ENCODE measurements around the gene DOCK4.

DOCK4 gene

GRCh38 chr7:112045222-112045621 is 161.0 kb downstream of the DOCK4 start:
- DNase-seq, result no peak

GRCh38 chr7:112042631-112043030 is 163.6 kb downstream of the DOCK4 start:
- DNase-seq, result peak; percentile 83

- DNase-seq, result no peak
These were observed 167.8 kb downstream of the DOCK4 start for GRCh38 chr7:112038353-112038752.

- DNase-seq, result no peak
These were observed 170.1 kb downstream of the DOCK4 start for GRCh38 chr7:112036071-112036470.

GRCh38 chr7:112031689-112032088 is 174.5 kb downstream of the DOCK4 start:
- no peak for DNase-seq

GRCh38 chr7:112025556-112025955 is 180.6 kb downstream of the DOCK4 start:
- DNase-seq, result no peak

GRCh38 chr7:112023786-112024185 is 182.4 kb downstream of the DOCK4 start:
- DNase-seq, result no peak

GRCh38 chr7:112023282-112023681 is 182.9 kb downstream of the DOCK4 start:
- no peak for DNase-seq

GRCh38 chr7:112022128-112022527 is 184.1 kb downstream of the DOCK4 start:
- no peak for DNase-seq

- DNase-seq, result no peak
These were observed 184.7 kb downstream of the DOCK4 start for GRCh38 chr7:112021379-112022044.

- DNase-seq, result no peak
These were observed 185.4 kb downstream of the DOCK4 start for GRCh38 chr7:112020800-112021199.

GRCh38 chr7:112019932-112020331 is 186.3 kb downstream of the DOCK4 start:
- DNase-seq, result no peak

GRCh38 chr7:112018305-112019030 is 187.7 kb downstream of the DOCK4 start:
- DNase-seq, result no peak

GRCh38 chr7:112015146-112015545 is 191.1 kb downstream of the DOCK4 start:
- DNase-seq, result no peak

GRCh38 chr7:112014347-112014746 is 191.9 kb downstream of the DOCK4 start:
- DNase-seq, result no peak

GRCh38 chr7:112013274-112013673 is 192.9 kb downstream of the DOCK4 start:
- no peak for DNase-seq

GRCh38 chr7:112012242-112012641 is 194.0 kb downstream of the DOCK4 start:
- DNase-seq, result no peak

GRCh38 chr7:112010994-112011393 is 195.2 kb downstream of the DOCK4 start:
- DNase-seq, result no peak

- DNase-seq, result no peak
These were observed 196.1 kb downstream of the DOCK4 start for GRCh38 chr7:112010109-112010508.

GRCh38 chr7:112009081-112009480 is 197.1 kb downstream of the DOCK4 start:
- no peak for DNase-seq

GRCh38 chr7:112007185-112007584 is 199.0 kb downstream of the DOCK4 start:
- DNase-seq, result no peak

- no peak for DNase-seq
These were observed 200.1 kb downstream of the DOCK4 start for GRCh38 chr7:112006071-112006470.

- DNase-seq, result no peak
These were observed 200.9 kb downstream of the DOCK4 start for GRCh38 chr7:112005205-112005775.

GRCh38 chr7:112001091-112001826 is 204.9 kb downstream of the DOCK4 start:
- no peak for DNase-seq
